IPS DF 6.9 (cell line): ENCODE data around the gene PACSIN1.

ENCODE experiments used
- DNase-seq: peaks from one replicate; pipeline ENCODE4 v3.0.0-alpha.2; 2013; ENCODE audit warnings: low read depth, low spot score
- H3K27ac ChIP-seq: one replicate; pipeline ENCODE4 v1.5.1; 2013; ENCODE audit warnings: low read length, control low read depth
- H3K27me3 ChIP-seq: 2 replicates; pipeline ENCODE4 v1.6.1; 2013; ENCODE audit warnings: mild to moderate bottlenecking, low read length; ENCODE audit not compliant: control insufficient read depth, insufficient read depth
- H3K36me3 ChIP-seq: 2 replicates; pipeline ENCODE4 v1.6.1; 2013; ENCODE audit warnings: low read length; ENCODE audit not compliant: control insufficient read depth, insufficient read depth
- H3K4me1 ChIP-seq: 2 replicates; pipeline ENCODE4 v1.6.1; 2013; ENCODE audit warnings: low read length; ENCODE audit not compliant: control insufficient read depth, insufficient read depth
- H3K4me3 ChIP-seq: 2 replicates; pipeline ENCODE4 v1.5.1; 2013; ENCODE audit warnings: mild to moderate bottlenecking, low read length
- H3K9me3 ChIP-seq: 2 replicates; pipeline ENCODE4 v1.6.1; 2013; ENCODE audit warnings: low read length, inconsistent platforms; ENCODE audit not compliant: control insufficient read depth, insufficient read depth
- WGBS: extraction: QIAGEN DNeasy Blood & Tissue Kit; methylation state at CpG from one replicate; pipeline ENCODE4 v1.1.7; 2013; ENCODE audit warnings: mixed read lengths, missing lambda C conversion rate; ENCODE audit not compliant: insufficient read length, insufficient coverage; 5-methylcytosine and 5-hydroxymethylcytosine counted together

PACSIN1 gene

GRCh38 chr6:34581561-34581920 lies 115.7 kb downstream of the PACSIN1 start:
- WGBS, result no CpG with 5 or more reads among the region's 4 CpGs
- Histone ChIP-seq H3K4me3 (no peak overlapping the region), H3K4me1 (peaks cover 1% of the 10 kb centered on the region; the same call in 1 of the 2 replicates), H3K36me3 (no peaks in the 10 kb centered on the region), H3K9me3 (no peaks in the 10 kb centered on the region), H3K27me3 (no peaks in the 10 kb centered on the region), H3K27ac (no peak overlapping the region)
- no peak for DNase-seq

- Histone ChIP-seq H3K4me3 (no peak overlapping the region), H3K27ac (no peak overlapping the region), H3K27me3 (no peaks in the 10 kb centered on the region), H3K4me1 (peaks cover 1% of the 10 kb centered on the region; the same call in 1 of the 2 replicates), H3K9me3 (no peaks in the 10 kb centered on the region), H3K36me3 (no peaks in the 10 kb centered on the region)
- no CpG with 5 or more reads among the region's 6 CpGs for WGBS
- no peak for DNase-seq
These were observed 117.6 kb downstream of the PACSIN1 start for GRCh38 chr6:34583461-34583860.

- Histone ChIP-seq H3K4me3 (no peak overlapping the region), H3K36me3 (no peaks in the 10 kb centered on the region), H3K4me1 (peaks cover 1% of the 10 kb centered on the region), H3K27ac (no peak overlapping the region), H3K9me3 (no peaks in the 10 kb centered on the region), H3K27me3 (no peaks in the 10 kb centered on the region)
- no peak for DNase-seq
- WGBS, result no CpG with 5 or more reads among the region's 5 CpGs
These were observed 118.2 kb downstream of the PACSIN1 start for GRCh38 chr6:34583861-34584604.

GRCh38 chr6:34584694-34585093 lies 118.8 kb downstream of the PACSIN1 start:
- no peaks in the 10 kb centered on the region for H3K36me3 ChIP-seq
- no peaks in the 10 kb centered on the region for H3K9me3 ChIP-seq
- H3K4me1 ChIP-seq, result peaks cover 1% of the 10 kb centered on the region
- no peak for DNase-seq
- no CpG with 5 or more reads among the region's 9 CpGs for WGBS
- H3K27me3 ChIP-seq, result no peaks in the 10 kb centered on the region
- H3K27ac ChIP-seq, result no peak overlapping the region
- no peak overlapping the region for H3K4me3 ChIP-seq
